GM06990 (cell line): ENCODE results near the gene PRKCZ.

Experiments used
- DNase-seq: peaks from one replicate; pipeline ENCODE4 v3.0.0-alpha.2; 2011; ENCODE audit not compliant: insufficient read length; ENCODE audit errors: extremely low read depth
- H3K27me3 ChIP-seq: replicated peaks from 2 replicates; pipeline ENCODE4 v1.6.0; 2011; ENCODE audit warnings: low read length; ENCODE audit not compliant: control insufficient read depth, insufficient read depth
- H3K36me3 ChIP-seq: 2 replicates; pipeline ENCODE4 v1.5.1; 2011; ENCODE audit warnings: low read length; ENCODE audit not compliant: control insufficient read depth, insufficient read depth
- H3K4me3 ChIP-seq: replicated peaks from 2 replicates; pipeline ENCODE4 v1.5.1; 2011; ENCODE audit warnings: low read depth, mild to moderate bottlenecking, control low read depth, low read length
- TF ChIP-seq, protein P1 (sequence below): IDR thresholded peaks from 2 replicates; pipeline ENCODE4 v1.5.1; 2011; ENCODE audit warnings: low read length, control low read depth, mild to moderate bottlenecking, inconsistent platforms; ENCODE audit not compliant: insufficient read depth, poor library complexity, severe bottlenecking

The PRKCZ gene

GRCh38 chr1:2045468-2046173 lies 4.6 kb upstream of the PRKCZ start:
- TF ChIP-seq, protein P1, sequence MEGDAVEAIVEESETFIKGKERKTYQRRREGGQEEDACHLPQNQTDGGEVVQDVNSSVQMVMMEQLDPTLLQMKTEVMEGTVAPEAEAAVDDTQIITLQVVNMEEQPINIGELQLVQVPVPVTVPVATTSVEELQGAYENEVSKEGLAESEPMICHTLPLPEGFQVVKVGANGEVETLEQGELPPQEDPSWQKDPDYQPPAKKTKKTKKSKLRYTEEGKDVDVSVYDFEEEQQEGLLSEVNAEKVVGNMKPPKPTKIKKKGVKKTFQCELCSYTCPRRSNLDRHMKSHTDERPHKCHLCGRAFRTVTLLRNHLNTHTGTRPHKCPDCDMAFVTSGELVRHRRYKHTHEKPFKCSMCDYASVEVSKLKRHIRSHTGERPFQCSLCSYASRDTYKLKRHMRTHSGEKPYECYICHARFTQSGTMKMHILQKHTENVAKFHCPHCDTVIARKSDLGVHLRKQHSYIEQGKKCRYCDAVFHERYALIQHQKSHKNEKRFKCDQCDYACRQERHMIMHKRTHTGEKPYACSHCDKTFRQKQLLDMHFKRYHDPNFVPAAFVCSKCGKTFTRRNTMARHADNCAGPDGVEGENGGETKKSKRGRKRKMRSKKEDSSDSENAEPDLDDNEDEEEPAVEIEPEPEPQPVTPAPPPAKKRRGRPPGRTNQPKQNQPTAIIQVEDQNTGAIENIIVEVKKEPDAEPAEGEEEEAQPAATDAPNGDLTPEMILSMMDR: no peak
- Histone ChIP-seq H3K36me3 (no peaks in the 10 kb centered on the region), H3K27me3 (no peaks in the 10 kb centered on the region; the same call in none of the 2 replicates), H3K4me3 (no peak overlapping the region)
- no peak for DNase-seq

GRCh38 chr1:2046174-2046917 lies 3.9 kb upstream of the PRKCZ start:
- Histone ChIP-seq H3K27me3 (no peaks in the 10 kb centered on the region; the same call in none of the 2 replicates), H3K4me3 (no peak overlapping the region), H3K36me3 (no peaks in the 10 kb centered on the region)
- TF ChIP-seq, protein P1: peak; percentile 76
- peak; percentile 54 for DNase-seq

GRCh38 chr1:2046953-2047748 lies 3.1 kb upstream of the PRKCZ start:
- no peaks in the 10 kb centered on the region; the same call in none of the 2 replicates for H3K27me3 ChIP-seq
- H3K4me3 ChIP-seq: no peak overlapping the region
- H3K36me3 ChIP-seq: no peaks in the 10 kb centered on the region
- TF ChIP-seq, protein P1: no peak
- no peak for DNase-seq

GRCh38 chr1:2047749-2048729 lies 2.2 kb upstream of the PRKCZ start:
- TF ChIP-seq, protein P1: no peak
- H3K27me3 ChIP-seq: no peaks in the 10 kb centered on the region; the same call in none of the 2 replicates
- H3K36me3 ChIP-seq: no peaks in the 10 kb centered on the region
- H3K4me3 ChIP-seq: no peak overlapping the region
- no peak for DNase-seq

DNA sequence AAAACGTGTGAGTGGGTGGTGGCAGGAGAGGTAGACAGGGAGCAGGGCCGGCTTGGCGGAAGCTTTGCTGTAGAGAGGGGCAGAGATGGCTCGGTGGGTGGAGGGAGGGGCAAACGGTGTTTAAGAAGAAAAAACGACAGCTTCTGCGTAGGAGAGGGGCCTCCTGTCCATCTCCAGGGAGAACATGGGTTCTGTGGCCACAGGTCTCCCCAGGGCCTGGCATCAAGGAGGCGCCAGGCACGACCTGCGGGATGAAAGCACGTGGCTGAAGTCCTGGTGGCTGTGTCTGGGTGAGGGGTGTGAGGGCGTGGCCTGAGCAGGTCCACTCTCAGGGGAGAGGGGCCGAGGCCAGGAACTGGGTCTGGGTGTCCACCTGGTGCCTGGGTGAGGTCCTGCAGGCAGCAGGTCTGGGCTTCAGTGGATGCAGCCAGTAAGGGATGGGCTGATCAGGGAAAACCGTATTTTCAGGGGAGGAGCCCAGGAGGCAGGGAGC lies 940 bp upstream of the PRKCZ start:
- Histone ChIP-seq H3K27me3 (no peaks in the 10 kb centered on the region; the same call in 1 of the 2 replicates), H3K4me3 (no peak overlapping the region; the same call in 1 of the 2 replicates)
- DNase-seq: peak; percentile 44

More for the DNA sequence above, 940 bp upstream of the PRKCZ start:
- TF ChIP-seq, protein P1: no peak
- H3K36me3 ChIP-seq: no peaks in the 10 kb centered on the region
